CD4-positive, alpha-beta T cell treated with Interleukin-10 for 1 hour (primary cell): ENCODE results near the gene RALY.
"Not testable (repeated sequence)": the region's sequence is repeated elsewhere in the genome, so short reads cannot be mapped to it uniquely, and the experiment has no call there.

Experiments used
- DNase-seq: peaks from one replicate; pipeline ENCODE4 v3.0.0-alpha.2; 2020

RALY gene

DNA sequence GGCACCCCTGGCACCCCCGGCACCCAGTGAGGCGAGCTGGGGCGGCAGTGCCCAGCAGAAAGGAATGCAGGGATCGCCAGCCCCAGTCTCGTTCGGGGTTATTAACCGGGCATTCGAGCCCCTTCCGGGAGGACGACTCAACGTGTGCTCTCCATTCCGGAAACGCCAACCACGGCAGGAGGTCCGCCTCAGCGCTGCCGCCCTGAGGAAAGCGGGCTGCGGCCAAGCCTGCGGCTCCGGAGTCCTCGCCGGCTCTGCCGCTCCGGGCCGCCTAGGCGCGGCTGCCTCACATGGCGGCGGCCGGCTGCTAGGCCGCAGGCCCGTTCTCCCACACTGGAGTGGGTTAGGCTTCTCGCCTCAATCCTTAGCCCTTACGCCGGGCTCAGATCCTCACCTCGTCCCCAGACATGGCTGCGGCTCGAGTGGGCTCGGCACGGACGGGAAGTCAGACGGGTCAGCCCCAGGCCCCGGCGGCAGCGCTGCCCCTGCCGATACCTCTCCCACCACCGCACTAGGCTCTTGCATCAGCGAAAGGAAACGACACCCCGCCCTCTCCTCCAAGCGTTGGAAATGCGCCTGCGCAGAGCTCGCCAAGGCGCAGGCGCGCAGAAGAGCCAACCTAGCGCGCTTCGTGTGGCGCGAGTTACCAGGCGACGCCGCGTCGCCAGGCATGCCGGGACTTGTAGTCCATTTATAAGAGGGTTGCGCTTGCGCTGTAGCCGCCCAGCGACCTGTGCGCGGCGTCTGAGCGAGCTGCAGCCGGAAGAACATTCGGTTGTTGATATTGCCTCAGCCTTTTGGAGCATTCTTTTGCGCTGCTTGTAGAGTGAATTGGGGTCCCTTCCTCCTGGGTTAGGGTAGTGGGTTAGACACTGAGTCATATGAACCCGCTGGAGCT lies 118.2 kb downstream of the RALY start, which contains the start of gene EIF2S2:
Gene EIF2S2 (minus strand): TSS at position 542 of the 898 bp plus-strand sequence. CDS start 133 bp downstream, at position 409.
- peak; percentile 97 for DNase-seq

DNA sequence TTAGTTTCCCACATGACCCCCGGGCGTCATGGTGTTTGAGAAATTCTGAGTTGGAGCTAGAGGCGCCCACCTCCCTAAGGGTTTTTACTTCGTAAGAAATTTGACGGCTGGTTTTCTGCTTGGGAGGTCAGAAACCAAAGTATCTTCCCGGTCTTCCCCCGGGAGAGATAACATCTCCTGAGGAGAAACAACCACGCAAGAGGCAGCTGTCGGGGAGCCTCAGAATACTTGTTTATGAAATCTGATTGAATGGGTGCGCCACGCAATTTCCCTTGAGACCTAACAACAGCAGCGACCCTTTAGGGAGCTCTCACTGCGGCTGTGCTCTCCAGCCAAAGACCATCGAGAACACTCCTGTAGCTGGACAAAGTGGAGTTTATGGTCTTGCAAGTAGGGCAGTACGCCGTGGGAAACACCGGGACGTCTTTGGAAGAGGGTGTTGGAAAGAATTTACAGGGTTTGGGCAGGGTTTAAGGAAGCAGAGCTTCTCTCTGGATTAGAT lies 118.9 kb downstream of the RALY start:
- no peak for DNase-seq

DNA sequence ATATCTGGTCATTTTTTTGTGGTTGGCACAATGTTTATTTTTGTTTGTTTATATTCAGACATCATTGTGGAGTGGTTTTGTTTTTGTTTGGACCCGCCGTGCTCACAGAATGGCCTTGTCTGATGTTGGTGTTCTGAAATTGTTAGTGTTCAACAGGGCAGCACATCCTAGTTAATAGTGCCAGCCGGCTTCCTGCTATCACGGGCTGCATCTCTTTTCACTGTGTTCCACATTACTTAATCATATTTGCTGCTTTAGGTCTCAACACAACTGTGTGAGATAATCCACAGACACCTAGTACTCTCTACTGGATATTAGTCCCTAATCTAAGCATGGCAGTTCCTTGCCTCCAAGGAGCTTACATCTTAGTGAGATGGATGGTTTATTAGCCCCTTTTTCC lies 121.1 kb downstream of the RALY start:
- DNase-seq, result no peak

DNA sequence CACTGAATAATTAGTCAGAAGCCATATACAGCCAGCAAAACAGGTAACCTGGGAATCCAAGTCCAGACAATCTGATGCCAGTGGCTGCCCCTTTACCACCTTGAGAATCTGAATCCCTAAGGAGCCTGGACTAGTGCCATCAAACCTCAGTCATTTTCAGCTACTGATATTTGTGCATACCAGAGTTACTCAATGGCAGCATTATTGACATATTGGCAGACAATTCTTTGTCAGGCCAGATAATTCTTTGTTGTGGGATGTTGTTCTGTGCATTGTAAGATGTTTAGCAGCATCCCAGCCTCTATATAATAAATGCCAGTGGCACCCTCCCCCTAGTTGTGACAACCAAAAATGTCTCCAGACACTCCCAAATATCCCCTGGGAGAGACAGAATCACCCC lies 121.5 kb downstream of the RALY start:
- no peak for DNase-seq

DNA sequence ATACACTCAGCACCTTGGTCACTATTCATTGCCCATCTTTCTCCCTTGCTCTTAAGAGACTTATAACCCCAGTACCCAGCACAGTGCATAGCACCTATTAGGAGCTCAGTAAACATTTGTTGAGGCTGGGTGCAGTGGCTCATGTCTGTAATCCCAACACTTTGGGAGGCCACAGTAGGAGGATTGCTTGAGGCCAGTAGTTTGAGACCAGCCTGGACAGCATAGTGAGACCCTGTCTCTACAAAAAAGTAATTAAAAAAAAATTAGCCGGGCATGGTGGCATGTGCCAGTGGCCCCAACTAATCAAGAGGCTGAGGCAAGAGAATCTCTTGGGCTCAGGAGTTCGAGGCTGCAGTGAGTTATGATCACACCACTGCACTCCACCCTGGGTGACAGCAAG lies 126.5 kb downstream of the RALY start:
- no peak for DNase-seq

DNA sequence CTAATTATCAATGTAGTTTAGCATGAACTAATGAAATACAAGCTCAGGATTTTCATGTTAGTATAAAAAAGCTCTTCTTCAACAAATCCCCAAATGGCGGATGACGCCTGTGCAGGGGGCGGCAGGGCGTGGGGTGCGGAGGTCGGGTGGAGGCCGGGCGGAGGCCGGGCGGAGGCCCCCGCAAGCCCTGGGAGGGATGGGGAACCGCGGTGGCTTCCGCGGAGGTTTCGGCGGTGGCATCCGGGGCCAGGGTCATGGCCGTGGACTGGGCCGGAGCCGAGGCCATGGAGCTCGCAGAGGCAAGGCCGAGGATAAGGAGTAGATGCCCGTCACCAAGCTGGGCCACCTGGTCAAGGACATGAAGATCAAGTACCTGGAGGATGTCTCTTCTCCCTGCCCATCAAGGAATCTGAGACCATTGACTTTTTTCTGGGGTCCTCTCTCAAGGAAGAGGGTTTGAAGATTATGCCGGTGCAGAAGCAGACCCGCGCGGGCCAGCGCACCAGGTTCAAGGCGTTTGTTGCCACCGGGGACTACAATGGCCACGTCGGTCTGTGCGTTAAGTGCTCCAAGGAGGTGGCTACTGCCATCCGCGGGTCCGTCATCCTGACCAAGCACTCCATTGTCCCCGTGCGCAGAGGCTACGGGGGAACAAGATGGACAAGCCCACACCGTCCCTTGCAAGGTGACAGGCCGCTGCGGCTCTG lies 128.7 kb downstream of the RALY start:
- no peak for DNase-seq

DNA sequence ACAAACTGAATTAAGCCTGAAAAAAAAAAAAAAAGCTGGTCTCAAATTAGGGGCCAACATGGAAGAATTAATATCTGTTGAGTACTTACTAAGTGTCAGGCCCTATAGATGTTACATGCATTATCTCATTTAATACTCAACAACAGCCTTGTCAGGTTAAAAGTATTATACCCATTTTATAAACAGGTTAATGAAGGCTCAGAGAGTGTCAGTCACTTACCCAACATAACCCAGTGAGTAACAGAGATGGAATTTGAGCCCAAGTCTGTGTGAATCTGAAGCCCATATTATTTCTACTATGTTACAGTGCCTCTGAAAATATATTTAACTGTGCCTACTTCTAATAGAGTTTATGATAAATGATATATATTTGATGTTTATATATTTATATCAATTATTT lies 129.6 kb downstream of the RALY start:
- no peak for DNase-seq

DNA sequence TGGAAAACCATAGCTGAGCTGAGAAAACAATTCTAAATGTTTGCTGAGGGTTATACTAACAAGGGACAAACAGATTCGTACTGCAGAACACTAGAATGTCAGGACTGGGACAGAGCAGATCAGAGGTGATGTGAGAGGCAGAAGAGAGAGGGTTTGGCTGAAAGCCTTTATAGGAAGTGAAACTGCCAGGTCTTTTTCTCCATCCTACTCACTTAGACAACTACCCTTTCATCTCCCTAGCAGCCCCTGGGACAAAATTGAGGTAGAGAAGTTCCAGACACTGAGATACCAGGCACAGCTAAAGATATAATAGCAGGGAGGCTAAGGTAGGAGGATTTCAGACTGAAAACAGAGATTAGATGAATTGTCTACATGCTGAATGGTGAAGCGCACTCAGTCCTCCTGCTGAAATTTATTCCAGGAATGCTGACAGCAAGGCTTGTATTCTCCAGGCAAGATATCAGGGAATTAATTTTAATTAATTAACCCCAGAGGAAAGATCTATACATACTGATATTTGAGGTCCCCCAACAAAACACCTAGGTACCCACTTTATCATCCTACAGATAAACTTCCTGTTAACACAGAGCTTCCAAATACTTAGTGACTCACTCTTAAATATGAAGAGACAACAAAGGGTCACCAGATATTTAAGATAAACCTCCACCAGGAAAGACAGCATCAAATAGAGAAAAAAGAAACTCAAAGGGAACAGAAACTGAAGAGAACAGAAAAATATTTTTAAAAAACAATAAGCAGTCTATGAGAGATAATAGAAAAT lies 130.9 kb downstream of the RALY start:
- DNase-seq, result no peak

DNA sequence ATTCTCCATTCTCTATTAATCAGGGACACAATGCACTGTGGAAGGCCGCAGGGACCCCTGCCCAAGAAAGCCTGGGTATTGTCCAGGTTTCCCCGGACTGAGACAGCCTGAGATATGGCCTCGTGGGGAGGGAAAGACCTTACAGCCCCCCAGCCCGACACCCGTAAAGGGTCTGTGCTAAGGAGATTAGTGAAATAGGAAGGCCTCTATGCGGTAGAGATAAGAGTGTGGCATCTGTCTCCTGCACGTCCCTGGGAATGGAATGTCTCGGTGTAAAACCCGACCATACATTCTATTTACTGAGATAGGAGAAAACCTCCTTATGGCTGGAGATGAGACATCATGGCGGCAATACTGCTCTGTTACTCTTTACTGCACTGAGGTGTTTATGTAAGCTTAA lies 134.1 kb downstream of the RALY start:
- no peak for DNase-seq

DNA sequence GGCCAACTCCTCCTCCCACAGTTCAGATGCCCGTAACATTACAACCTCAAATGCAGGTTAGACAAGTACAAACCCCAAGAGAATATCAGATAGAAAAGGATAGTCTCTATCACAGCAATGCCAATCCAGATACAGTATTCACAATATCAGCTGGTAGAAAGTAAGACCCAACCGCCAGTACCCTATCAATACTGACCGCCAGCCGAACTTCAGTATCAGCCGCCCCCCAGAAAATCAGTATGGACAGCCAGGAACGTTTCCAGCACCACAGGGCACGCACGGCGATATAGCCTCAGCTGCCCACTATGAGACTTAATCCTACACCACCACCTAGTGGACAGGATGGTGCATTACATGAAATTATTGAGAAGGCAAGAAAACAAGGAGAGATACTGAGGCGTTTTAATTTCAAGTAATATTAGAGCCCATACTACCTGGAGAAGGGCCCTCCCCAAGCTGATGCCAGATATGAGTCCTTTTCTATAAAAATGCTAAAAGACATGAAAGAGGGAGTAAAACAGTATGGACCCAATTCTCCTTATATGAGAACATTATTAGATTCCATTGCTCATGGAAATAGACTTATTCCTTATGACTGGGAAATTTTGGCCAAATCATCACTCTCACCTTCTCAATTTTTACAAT lies 135.9 kb downstream of the RALY start:
- peak; percentile 81 for DNase-seq

DNA sequence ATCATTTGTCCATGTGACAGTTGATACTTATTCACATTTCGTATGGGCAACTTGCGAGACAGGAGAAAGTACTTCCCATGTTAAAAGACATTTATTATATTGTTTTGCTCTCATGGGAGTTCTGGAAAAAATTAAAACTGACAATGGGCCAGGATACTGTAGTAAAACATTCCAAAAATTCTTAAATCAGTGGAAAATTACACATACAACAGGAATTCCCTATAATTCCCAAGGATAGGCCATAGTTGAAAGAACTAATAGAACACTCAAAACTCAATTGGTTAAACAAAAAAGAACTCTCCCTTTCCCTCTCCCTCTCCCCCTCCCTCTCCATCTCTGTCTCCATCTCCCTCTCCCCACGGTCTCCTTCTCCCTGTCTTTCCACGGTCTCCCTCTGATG lies 137.8 kb downstream of the RALY start:
- no peak for DNase-seq

DNA sequence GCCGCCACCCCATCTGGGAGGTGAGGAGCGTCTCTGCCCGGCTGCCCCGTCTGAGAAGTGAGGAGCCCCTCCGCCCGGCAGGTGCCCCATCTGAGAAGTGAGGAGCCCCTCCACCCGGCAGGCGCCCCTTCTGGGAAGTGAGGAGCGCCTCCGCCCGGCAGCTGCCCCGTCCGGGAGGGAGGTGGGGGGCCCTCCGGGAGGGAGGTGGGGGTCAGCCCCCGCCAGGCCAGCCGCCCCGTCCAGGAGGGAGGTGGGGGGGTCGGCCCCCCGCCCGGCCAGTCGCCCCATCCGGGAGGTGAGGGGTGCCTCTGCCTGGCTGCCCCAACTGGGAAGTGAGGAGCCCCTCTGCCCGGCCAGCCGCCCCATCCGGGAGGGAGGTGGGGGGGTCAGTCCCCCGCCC lies 138.8 kb downstream of the RALY start:
- not testable (repeated sequence) for DNase-seq

DNA sequence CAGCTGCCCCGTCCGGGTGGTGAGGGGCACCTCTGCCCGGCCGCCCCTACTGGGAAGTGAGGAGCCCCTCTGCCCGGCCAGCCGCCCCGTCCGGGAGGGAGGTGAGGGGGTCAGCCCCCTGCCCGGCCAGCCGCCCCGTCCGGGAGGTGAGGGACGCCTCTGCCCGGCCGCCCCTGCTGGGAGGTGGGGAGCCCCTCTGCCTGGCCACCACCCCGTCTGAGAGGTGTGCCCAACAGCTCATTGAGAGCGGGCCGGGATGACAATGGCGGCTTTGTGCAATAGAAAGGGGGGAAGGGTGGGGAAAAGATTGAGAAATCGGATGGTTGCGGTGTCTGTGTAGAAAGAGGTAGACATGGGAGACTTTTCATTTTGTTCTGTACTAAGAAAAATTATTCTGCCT lies 139.2 kb downstream of the RALY start:
- DNase-seq, result not testable (repeated sequence)

DNA sequence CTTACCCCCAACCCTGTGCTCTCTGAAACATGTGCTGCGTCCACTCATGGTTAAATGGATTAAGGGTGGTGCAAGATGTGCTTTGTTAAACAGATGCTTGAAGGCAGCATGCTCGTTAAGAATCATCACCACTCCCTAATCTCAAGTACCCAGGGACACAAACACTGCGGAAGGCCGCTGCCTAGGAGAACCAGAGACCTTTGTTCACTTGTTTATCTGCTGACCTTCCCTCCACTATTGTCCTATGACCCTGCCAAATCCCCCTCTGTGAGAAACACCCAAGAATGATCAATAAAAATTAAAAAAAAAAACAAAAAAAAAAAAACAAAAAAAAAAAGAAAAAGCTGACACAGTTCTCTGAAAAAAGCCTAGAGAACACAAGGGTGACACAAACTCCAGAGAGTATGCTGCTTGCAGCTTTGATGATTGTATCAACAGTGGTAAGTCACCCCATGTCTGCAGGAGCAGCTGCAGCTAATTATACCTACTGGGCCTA lies 139.7 kb downstream of the RALY start:
- DNase-seq, result not testable (repeated sequence)
